Stimulated activated CD4-positive, alpha-beta T cell treated with anti-CD3 and anti-CD28 coated beads, Interleukin-2, amount 100 ng/mL, for 48 hours (primary cell): ENCODE measurements around the gene CRMP1.

Experiments used
- DNase-seq, 2 donors: peaks; one replicate each; pipeline ENCODE4 v3.0.0-alpha.2; 2020

CRMP1 gene

DNA sequence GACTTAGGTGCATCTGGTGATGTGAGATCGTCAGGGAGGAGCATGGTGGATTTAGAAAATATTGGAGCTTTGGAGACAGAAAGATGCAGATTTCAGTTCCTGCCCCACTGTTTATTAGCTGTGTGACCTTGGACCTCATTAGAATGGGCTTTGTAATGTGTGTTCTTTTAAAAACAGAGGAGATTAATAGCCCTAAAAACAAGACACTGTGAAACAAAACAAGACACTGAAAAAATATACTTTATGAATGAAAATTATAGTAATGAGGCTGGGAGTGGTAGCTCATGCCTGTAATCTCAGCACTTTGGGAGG, 102.4 kb downstream of the CRMP1 start:
- no peak for DNase-seq

DNA sequence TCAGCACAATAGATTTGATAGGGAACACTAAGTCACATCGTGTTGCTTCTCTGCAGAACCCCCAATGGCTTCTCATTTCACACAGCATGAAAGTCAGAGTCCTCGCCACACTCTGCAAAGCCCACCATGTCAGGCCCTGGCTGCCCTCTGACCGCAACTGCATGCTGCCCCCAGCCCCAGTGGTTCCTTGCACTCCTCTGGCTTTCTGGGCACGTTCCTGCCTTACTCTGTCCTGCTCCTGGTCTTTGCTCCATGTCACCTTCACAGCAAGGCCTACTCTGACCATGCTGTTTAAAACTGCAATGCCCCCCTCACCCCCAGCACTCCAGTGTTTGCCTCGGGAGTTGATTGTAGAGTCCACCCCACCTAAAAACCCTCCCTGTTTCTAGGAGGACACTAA, 103.7 kb downstream of the CRMP1 start:
- DNase-seq: no peak

DNA sequence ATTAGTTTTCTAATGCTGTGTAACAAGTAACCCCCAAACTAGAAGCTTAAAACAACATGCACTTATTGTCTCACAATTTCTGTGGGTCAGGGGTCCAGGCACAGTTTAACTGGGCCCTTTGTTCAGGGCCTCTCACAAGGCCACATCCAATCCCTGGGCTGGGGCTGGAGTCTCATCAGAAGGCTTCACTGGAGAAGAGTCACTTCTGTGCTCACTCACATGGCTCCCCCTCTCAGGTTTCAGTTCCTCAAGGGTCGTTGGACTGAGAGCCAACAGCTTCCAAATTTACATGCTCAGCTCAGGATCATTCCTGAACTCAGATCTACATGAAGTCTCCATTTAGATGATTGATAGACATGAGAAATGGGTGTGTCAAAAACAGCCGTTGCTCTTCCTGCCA, 104.7 kb downstream of the CRMP1 start:
- no peak for DNase-seq

DNA sequence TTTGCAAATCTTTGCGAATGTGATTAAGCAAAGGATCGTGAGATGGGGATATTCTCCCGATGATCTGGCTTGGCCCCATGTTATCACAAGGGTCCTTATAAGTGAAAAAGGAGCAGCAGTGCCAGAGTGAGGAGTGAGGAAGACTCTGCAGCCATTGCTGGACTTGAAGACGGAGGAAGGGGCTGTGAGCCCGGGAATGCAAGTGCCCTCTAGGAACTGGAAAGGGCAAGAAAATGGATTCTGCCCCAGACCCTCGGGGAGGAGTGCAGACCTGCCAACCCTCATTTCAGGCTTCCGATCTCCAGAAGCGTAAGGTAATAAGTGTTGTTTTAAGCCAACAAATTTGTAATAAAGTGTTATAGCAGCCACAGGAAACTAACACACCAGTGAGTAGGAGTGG, 105.6 kb downstream of the CRMP1 start:
- no peak for DNase-seq

DNA sequence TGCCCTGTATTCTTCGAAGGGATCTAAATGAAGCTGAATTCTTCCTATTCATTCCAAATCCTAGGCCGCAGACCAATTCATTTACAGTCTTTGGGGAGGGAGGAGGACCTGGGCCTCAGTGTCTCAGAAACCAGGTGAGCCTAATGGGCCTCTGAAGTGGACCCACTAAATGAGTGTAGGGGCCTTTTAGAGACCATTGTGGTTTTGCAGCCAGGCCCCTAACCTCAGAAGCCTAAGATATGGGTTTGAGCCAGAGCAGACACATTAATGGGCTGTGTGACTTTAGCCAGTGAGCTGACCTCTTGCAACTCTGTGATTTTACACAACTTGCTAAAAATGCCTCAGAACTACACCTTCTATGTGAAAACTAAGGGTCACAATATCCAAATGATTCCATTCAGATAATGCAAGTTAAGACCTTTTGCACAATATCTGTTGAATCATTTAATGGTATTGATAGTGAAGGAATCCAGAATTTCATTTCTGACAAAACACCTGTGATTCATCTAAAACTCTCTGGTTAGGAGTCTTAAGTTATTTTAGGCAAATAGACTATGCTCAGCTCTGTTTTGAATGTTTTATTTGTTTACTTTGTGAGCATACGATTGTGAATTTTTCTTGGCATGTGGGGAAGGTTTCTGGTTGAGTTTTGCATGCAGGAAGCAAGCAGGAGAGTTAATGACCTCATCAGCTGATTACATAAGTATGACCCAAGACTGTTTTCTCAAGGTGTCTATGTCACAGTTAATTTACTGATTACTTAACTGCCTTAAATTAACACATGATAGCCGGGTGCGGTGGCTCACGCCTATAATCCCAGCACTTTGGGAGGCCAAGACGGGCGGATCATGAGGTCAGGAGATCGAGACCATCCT, 106.8 kb downstream of the CRMP1 start:
- DNase-seq: no peak

DNA sequence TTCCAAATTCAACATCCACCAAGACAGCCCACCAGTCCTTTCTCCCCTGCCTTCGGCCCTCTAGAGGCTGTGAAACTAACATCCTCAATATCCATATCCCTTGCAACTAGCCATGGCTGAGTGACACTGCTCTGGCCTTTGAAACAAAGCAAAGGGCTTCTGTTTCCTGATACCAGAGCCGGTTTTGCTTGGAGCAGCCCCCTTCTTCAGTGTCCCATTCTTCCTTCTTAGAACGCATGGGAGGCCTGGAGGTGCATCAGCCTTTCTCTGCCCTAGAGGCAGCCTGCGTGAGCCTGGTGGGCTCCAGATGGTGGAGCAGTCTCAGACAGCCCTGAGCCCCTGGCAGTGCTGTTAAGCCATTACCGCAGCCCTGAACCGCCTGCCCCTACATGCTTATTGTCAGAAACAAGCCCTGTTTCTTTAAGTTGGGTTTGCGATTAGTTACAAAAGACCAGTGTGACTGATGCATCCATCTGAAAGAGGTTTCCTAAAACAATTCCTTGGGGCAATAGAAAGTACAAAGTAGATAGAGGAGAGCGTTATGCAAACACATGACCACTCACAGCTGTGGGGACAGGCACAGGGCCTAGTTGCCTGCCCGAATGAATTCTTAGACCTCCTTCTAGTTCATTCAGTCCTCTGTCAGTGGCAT, 107.8 kb downstream of the CRMP1 start:
- no peak for DNase-seq

DNA sequence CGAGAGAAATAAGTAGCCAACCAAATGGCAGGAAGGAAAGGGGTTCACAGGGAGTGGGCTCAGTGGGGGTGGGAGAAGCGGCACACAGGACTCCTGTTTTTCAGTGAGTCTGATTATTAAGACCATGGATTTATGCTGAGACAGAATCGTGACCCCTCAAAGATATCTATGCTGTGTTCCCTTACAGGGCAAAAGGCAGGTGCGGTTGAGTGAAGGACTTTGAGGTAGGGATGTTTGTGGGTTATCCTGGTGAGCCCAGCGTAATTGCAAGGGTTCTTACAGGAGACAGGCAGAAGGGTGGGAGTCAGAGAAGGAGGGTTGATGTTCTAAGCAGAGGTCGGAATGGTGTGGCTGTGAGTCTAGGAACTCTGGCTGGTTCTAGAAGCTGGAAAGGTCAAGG, 108.9 kb downstream of the CRMP1 start:
- no peak for DNase-seq

DNA sequence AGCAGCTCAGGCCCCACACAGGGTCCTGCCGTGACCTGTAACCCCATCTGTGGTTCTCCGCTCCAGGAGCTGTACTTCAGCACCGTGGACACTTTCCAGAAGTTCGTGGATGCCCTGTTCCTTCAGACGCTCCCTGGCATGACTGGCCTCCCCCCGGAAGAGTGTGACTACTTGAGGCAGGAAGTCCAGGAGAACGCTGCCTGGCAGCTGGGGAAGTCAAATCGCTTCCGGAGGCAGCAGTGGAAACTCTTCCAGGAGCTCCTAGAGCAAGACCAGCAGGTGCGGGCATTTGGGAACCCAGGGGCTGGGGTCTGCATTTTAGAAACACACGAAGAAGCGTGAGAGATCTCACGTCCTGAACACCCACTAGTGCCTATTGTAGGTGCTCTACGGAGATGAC, 109.4 kb downstream of the CRMP1 start:
- no peak for DNase-seq

DNA sequence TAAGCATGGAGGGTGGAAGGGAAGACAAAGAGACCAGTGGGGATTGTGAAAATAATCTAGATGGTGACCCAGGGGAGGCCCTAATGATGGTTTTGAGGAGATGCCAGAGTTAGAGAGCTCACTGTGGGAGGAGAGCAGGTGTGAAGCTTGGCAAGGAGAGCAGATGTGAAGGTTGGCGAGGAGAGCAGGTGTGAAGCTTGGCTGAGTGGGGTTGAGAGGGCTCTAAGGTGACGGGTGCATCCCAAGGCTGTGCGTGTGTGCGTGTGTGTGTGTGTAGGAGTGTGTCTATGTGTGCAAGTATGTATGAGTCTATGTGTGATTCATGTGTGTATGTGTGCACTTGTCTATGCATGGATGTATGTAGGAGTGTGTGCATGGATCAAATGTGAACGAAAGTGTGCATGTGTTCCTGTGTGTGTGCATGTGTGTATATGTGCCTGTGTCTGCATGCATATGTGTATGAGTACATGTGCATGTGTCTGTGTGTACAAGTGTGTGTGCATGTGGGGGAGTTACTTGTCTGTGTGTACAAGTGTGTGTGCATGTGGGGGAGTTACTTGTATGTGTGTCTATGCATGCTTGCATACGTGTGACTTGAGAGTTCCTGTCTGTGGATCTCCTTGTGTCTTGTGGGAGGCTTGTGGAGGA, 109.9 kb downstream of the CRMP1 start:
- DNase-seq: no peak

DNA sequence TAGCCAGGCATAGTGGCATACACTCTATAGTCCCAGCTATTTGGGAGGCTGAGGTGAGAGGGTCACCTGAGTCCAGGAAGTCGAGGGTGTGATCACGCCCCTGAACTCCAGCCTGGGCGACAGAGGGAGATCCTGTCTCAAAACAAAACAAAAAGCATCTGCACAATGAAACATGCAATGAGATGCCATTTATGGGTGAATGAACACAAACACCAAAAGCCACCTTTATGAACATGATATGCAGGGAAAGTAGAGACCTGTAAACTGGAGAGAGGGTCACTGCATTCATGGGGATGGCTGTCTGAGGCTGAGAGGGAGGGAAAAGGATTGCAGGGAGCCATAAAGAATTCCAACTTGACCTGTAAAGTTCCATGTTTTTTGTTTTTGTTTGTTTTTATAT, 111.2 kb downstream of the CRMP1 start:
- DNase-seq: no peak

DNA sequence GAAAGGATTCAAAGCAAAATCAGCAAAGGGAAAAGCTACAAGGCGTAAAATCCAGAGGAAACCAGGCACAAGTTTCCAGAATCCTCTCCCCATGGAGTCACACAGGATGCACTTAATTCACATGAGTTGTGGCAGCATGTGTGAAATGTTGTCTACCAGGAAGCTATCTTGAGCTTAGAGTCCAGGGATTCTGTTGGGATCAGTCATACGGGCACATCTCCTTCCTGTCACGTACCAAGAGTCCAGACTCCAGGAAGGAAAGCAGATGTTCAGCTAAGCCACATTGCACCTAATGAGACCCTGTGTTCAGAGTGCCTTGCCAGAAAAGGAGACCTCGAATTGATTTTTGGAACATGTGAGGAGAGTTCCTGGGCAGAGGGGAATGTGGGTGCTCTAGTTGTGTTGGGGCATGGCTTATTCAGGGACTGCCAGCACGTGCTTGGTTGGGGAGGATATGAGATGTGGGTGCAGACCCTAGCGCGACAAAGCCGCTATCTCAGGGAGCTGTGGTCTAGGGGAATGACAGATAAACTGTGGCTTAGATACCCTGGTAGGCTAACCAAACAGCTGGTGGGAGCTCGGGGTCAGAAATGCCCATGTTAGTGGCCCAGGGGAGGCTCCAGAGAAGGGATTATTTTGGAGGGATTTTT, 111.9 kb downstream of the CRMP1 start:
- no peak for DNase-seq

DNA sequence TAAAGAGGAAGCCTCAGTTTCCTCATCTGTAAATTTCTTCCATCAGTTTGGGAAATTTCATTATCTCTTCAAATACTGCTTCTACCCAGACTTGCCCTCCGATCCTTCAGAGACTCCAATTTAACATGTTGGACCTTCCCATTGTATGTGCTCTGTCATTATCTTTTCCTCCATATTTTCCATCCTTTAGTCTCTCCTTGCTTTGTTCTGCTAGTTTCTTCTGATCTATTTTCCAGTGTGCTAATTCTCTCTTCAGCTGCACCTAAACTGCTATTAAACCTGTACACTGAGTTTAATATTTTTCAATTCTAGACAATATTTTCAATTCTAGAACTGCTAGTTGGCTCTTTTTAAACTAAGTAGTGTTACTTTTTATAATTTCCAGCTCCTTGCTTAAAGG, 116.4 kb downstream of the CRMP1 start:
- no peak for DNase-seq

DNA sequence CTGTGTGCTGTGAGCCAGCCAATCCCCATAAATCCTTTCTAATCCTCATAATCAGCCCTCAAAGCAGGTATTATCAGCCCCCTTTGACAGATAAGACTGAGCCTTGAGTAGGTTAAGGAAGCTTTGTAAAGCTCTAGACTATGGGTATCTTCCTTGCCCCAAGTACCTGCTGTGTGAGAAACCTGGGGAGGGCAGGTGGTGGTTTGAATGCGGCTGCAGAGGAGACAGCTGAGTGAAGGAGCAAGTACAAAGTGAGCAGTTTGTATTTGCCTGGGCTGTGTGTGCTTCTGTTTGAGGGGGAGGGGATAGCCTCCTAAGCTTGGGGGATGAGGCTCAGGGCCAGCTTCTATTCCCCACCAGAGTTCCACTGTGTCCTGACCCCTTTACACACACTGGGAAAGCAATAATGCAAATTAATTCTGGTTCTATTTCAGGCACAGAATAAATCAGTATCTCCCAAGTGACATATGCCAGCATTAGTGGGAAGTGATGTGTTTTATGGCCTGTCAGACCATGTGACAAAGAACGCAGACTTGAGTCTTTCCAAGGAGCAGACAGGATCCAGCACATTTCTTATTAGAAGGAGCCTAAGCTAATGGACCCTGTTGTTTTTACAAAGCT, 118.4 kb downstream of the CRMP1 start:
- no peak for DNase-seq

DNA sequence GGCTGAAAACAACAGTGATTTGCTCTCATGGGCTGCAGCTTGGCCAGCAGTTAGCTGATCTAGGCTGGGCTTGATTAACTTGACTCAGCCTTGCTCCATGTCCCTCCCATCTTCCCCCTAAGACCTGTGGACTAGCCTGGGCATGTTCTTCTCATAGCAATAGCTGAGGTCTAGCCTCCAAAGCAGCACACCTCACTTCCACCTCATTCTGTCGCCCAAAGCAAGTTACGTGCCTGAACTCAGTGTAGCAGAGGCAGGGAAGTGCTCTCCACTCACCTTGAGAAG, 119.7 kb downstream of the CRMP1 start:
- DNase-seq: no peak

DNA sequence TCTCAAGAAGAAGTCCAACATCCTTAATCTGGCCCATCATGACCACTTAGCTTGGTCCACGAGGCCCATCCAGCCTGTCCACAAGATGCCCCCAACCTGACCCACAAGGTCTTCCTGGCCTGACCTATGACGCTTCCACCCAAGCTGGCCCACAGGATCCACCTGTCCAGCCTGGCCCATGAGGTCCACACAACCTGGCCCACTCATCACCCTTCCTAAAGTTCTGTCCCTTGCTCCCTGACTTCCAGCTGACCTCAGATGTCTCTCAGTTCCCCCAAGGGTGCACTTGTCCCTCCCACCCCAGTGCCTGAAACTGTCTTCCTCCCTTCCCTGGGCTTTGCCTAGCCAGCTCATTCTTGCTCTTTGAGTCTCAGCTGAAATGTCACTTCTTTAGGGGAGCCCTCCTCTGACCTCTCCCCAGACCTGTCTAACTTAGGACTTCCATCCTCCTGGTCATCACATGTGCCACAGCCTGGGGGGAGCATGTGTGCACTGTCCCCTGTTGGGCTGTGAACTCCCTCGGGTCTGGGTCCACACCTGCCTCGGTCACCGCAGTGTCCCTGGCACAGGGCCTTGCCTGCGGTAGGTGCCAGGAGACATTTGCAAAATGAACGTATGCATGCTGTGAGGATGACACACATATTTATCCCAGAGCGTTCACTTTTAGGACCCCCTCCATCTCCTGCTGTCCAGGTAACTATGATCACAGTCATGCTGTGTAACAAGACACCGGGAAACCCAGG, 120.2 kb downstream of the CRMP1 start:
- no peak for DNase-seq
